PC-3 (cell line): ENCODE data around the gene TSPAN16. TPM values are rescaled to one million over a fixed set of nuclear protein-coding genes. Genes with fewer than 3 reads are reported as not detected.

Experiments used
- ATAC-seq: fragments of 200-7000 bp; cut with Tn5 transposase; 2 replicates; pipeline ENCODE4 v1.9.1; 2020; ENCODE audit warnings: mild to moderate bottlenecking, moderate library complexity
- BruUV-seq: library from RNA; stranded (reverse); fragments of 400-500 nt; replicated peaks from 2 replicates; lab custom pipeline; 2021; lab: Mats Ljungman, UMichigan
- CTCF ChIA-PET: fragments of 300-600 bp; sonication (Branson Sonifier 250); formaldehyde crosslinking; loops from one replicate; lab custom pipeline; 2022; ENCODE audit warnings: antibody characterized with exemption; lab: Charles Lee
- POLR2A ChIA-PET: fragments of 300-600 bp; sonication (Branson Sonifier 250); formaldehyde crosslinking; loops from one replicate; lab custom pipeline; 2022; ENCODE audit warnings: antibody characterized with exemption; ENCODE audit not compliant: unreplicated experiment; lab: Charles Lee
- DNase-seq: peaks from one replicate; pipeline ENCODE4 v3.0.0-alpha.2; 2015
- H2AFZ ChIP-seq: fragments of 300-600 bp; sonication (generic); 2 replicates; pipeline ENCODE4 v1.6.0; 2016; ENCODE audit warnings: antibody characterized with exemption, low read length
- H3F3A ChIP-seq: fragments of 300-600 bp; sonication (generic); one replicate; pipeline ENCODE4 v1.6.0; 2017; ENCODE audit warnings: antibody characterized with exemption, low read length, control low read depth, mild to moderate bottlenecking; ENCODE audit not compliant: unreplicated experiment
- H3K27ac ChIP-seq: fragments of 300-600 bp; sonication (generic); 2 replicates; pipeline ENCODE4 v1.5.1; 2016; ENCODE audit warnings: mild to moderate bottlenecking, low read length
- H3K27me3 ChIP-seq: fragments of 300-600 bp; sonication (generic); 2 replicates; pipeline ENCODE4 v1.6.1; 2016; ENCODE audit warnings: low read length, mixed read lengths
- H3K36me3 ChIP-seq: fragments of 300-600 bp; sonication (generic); 2 replicates; pipeline ENCODE4 v1.6.1; 2016; ENCODE audit warnings: low read depth, mixed run types, low read length, mixed read lengths
- H3K4me1 ChIP-seq: fragments of 300-600 bp; sonication (generic); 2 replicates; pipeline ENCODE4 v1.5.1; 2016; ENCODE audit warnings: low read length; ENCODE audit not compliant: insufficient read depth
- H3K4me2 ChIP-seq: fragments of 300-600 bp; sonication (generic); 2 replicates; pipeline ENCODE4 v1.6.0; 2016; ENCODE audit warnings: low read length
- H3K4me3 ChIP-seq: fragments of 300-600 bp; sonication (generic); 2 replicates; pipeline ENCODE4 v1.5.1; 2016; ENCODE audit warnings: mild to moderate bottlenecking, low read length, mixed read lengths
- H3K79me2 ChIP-seq: fragments of 300-600 bp; sonication (generic); 2 replicates; pipeline ENCODE4 v1.6.1; 2017; ENCODE audit warnings: low read length, mixed read lengths
- H3K9ac ChIP-seq: fragments of 300-600 bp; sonication (generic); 2 replicates; pipeline ENCODE4 v1.6.0; 2016; ENCODE audit warnings: mild to moderate bottlenecking, low read length
- H3K9me2 ChIP-seq: fragments of 300-600 bp; sonication (generic); replicated peaks from 2 replicates; pipeline ENCODE4 v1.6.1; 2016; ENCODE audit warnings: mixed run types, low read length, mixed read lengths
- H3K9me3 ChIP-seq: fragments of 300-600 bp; sonication (generic); 2 replicates; pipeline ENCODE4 v1.6.1; 2016; ENCODE audit warnings: low read length, mixed read lengths
- H4K20me1 ChIP-seq: fragments of 300-600 bp; sonication (generic); 2 replicates; pipeline ENCODE4 v1.6.1; 2016; ENCODE audit warnings: low read length, mixed read lengths
- CTCF ChIP-seq: fragments of 300-600 bp; sonication (generic); conservative IDR thresholded peaks from 2 replicates; pipeline ENCODE4 v1.5.1; 2017; ENCODE audit warnings: antibody characterized with exemption, low read depth, mild to moderate bottlenecking, low read length
- EZH2 ChIP-seq: fragments of 300-600 bp; sonication (generic); IDR thresholded peaks from one replicate; pipeline ENCODE4 v1.6.1; 2017; ENCODE audit warnings: antibody characterized with exemption, mild to moderate bottlenecking, low read length; ENCODE audit not compliant: unreplicated experiment
- EZH2phosphoT487 ChIP-seq: fragments of 300-600 bp; sonication (generic); IDR thresholded peaks from 2 replicates; pipeline ENCODE4 v1.6.1; 2018; ENCODE audit warnings: mild to moderate bottlenecking, antibody characterized with exemption, low read length, borderline replicate concordance
- intact Hi-C: fragments of 100-400 bp; cut with micrococcal nuclease; formaldehyde crosslinking; loops from 2 replicates; pipeline ENCODE4 v1.9.0; 2023
- total RNA-seq: library from RNA; depleted of rRNA; stranded (reverse); fragments of >200 nt; gene quantifications from 2 replicates; pipeline ENCODE4 v1.2.3, GENCODE V29; 2014

Gene TSPAN16
- total RNA-seq, 1 experiment from 2014 or later = not detected

- no peak overlapping the region for H3K9ac ChIP-seq
- H4K20me1 ChIP-seq = no peaks in the 10 kb centered on the region
- H3F3A ChIP-seq = no peaks in the 10 kb centered on the region
- H3K4me2 ChIP-seq = no peak overlapping the region
- no peak overlapping the region for H3K27ac ChIP-seq
- H3K79me2 ChIP-seq = no peaks in the 10 kb centered on the region
- no peaks in the 10 kb centered on the region for H3K9me3 ChIP-seq
- no peak for TF ChIP-seq CTCF
- TF ChIP-seq EZH2phosphoT487 = no peak
- TF ChIP-seq EZH2 = no peak
- DNase-seq = no peak
- no peaks in the 10 kb centered on the region for H3K36me3 ChIP-seq
- H3K9me2 ChIP-seq = no peaks in the 10 kb centered on the region
- H3K4me3 ChIP-seq = no peak overlapping the region
- ATAC-seq = no peak
- no TSS peak for BruUV-seq
- no peaks in the 10 kb centered on the region for H3K4me1 ChIP-seq
- intact Hi-C loops = no loop called here
- CTCF ChIA-PET = interaction anchor here (0.6 kb wide), 3 partner anchors 8 to 133 kb away, joined by 3 to 5 read pairs (median 4); partner anchors contain the start of gene RGL3
- POLR2A ChIA-PET = interaction anchor here (0.6 kb wide), 1 partner anchor 65 kb away, joined by 8 read pairs; no protein-coding TSS in a partner anchor
- no peaks in the 10 kb centered on the region for H3K27me3 ChIP-seq
- H2AFZ ChIP-seq = no peak overlapping the region
Observed at GRCh38 chr19:11286312-11286974, 9.5 kb upstream of the TSPAN16 start.

- ATAC-seq (peak; percentile 78), DNase-seq (peak; percentile 62)
- Histone ChIP-seq H3K9ac (no peak overlapping the region), H3K36me3 (no peaks in the 10 kb centered on the region), H3K27me3 (no peaks in the 10 kb centered on the region), H3K27ac (no peak overlapping the region), H3K4me3 (no peak overlapping the region), H3K4me1 (peaks cover under 1% of the 10 kb centered on the region; the same call in 1 of the 2 replicates), H3K4me2 (no peak overlapping the region), H3F3A (no peaks in the 10 kb centered on the region), H2AFZ (no peak overlapping the region; the same call in 1 of the 2 replicates), H3K9me2 (no peaks in the 10 kb centered on the region), H3K79me2 (no peaks in the 10 kb centered on the region), H4K20me1 (no peaks in the 10 kb centered on the region), H3K9me3 (no peaks in the 10 kb centered on the region)
- CTCF ChIA-PET = no interaction called here
- TF ChIP-seq EZH2phosphoT487 = no peak
- peak; percentile 75 for TF ChIP-seq CTCF
- TF ChIP-seq EZH2 = no peak
- POLR2A ChIA-PET = no interaction called here
- no TSS peak for BruUV-seq
- intact Hi-C loops = no loop called here
Observed at GRCh38 chr19:11288349-11288748, 7.6 kb upstream of the TSPAN16 start.

DNA sequence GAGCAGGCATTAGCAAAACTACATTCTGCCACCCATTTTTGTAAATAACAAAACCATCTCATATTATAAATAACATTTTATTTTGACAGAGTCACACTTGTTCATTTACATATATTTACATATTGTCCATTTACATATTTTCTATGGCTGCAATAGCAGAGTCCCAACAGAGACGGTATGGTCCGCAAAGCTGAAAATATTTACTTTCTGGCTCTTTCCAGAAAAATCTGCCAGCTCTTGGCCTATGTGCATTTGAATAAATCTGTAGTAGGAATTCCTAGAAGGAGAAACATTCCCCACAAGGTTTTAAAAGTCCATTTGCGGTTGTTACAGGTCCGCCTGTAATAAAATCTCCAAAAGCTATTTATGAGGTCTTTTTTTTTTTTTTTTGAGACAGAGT, 5.7 kb upstream of the TSPAN16 start:
- no peak overlapping the region for H3K27ac ChIP-seq
- DNase-seq (no peak), ATAC-seq (no peak)
- H3K79me2 ChIP-seq = no peaks in the 10 kb centered on the region
- no peaks in the 10 kb centered on the region for H3F3A ChIP-seq
- POLR2A ChIA-PET = no interaction called here
- intact Hi-C loops = loop anchor here (5.0 kb wide), 1 partner anchor 147 kb away; the partner anchor contains the start of genes ODAD3 and PRKCSH
- TF ChIP-seq EZH2phosphoT487 = no peak
- TF ChIP-seq EZH2 = no peak
- TF ChIP-seq CTCF = no peak
- no peak overlapping the region for H2AFZ ChIP-seq
- no peaks in the 10 kb centered on the region for H3K9me2 ChIP-seq
- H3K4me3 ChIP-seq = no peak overlapping the region
- no peak overlapping the region for H3K4me2 ChIP-seq
- BruUV-seq = no TSS peak
- H3K9ac ChIP-seq = no peak overlapping the region
- no peaks in the 10 kb centered on the region for H3K27me3 ChIP-seq
- peaks cover 7% of the 10 kb centered on the region for H3K4me1 ChIP-seq
- CTCF ChIA-PET = interaction anchor here (0.6 to 0.7 kb wide), 2 partner anchors 149 to 239 kb away, joined by 6 to 8 read pairs; partner anchors contain the start of gene ECSIT
- H3K36me3 ChIP-seq = no peaks in the 10 kb centered on the region
- H3K9me3 ChIP-seq = no peaks in the 10 kb centered on the region
- H4K20me1 ChIP-seq = no peaks in the 10 kb centered on the region
